ENCODE measurements around the gene MDP1.
"Not testable (repeated sequence)": the region's sequence is repeated elsewhere in the genome, so short reads cannot be mapped to it uniquely, and the experiment has no call there.

Gene MDP1

DNA sequence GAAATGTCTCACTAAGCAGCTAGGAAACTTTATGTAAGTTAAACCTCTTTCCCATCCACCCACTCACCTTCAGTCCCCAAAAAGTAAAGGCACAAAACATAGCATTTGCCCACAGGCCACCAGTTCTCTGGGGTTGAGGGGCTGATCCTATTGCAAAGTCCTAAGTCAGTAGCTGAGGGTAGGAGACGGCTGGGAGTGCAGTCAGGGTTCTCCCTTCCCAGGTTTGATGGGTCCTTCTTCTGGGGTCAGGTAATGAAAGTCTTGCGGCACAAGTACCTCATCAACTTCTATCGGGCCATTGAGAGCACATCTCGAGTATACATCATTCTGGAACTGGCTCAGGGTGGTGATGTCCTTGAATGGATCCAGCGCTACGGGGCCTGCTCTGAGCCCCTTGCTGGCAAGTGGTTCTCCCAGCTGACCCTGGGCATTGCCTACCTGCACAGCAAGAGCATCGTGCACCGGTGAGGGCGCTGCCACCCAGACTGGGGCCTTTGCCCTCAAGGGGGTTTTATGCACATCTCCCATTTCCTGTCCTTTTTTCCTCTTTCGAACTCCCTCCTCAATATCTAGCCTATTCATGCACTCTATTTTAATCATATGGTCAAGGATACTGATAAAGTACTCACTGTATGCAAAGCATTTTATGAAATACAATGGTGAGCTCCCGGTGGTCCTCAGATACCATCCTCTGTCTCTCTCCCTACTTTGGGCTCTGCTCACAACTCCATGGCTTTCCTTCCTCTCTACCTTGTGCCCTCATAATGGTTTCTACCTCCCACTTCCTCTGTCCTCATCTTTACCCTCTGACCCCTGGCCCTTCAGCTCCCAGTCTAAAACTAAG lies 9.4 kb downstream of the MDP1 start:
- Mint-ChIP-seq H3K4me1 (peaks cover 30% of the 10 kb centered on the region), H3K27ac (no peak overlapping the region)
- ATAC-seq (ENCODE audit: low read depth) = no peak

DNA sequence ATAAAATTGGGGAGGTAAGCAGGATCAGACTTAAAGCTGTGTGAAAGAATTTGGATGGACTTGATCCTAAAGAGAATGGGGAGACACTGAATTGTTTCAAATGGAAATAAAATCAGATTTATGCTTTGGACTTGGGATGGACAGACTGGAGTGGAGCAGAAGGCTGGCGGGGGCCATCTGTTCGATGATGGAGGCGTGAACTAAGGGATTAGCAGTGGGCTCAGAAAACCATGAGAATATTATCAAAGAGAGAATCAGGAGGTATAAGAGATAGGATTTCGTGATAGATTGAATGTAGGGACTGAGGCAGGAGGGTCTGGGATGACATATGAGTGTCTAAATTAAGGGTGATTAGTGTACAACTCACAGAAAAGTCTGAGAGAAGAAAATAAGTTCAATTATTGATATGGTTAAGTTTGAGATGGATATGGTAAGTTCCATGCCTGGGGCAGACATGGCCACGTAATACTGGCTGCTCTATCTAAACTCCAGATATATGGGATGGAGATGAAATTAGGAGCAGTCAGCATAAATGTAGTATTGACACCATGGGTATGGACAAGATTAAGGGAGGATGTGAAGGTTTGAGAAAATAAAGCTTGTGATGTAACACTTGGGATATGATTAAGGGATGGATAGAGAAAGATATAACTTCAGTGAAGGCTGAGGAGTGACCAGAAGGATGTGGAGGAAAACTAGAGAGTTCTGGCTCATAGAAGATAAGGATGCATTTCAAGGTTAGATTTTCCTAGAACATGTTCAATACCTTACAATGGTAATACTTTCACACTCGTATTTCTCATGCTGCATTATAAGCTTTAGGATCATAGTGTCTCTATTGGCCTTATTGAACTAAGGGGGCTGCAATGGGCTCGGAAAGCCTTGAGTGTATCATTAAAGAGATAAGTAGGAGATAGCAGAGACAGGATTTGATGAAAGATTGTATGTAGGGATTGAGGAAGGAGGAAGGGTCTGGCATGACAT lies 11.4 kb downstream of the MDP1 start:
- no peak for DNase-seq (ENCODE audit: low spot score in 2 of 2)
- Mint-ChIP-seq H3K27me3 (no peaks in the 10 kb centered on the region), H3K27ac (peak overlapping the region; percentile 5), H3K36me3 (peaks cover 49% of the 10 kb centered on the region), H3K4me3 (no peak overlapping the region), H3K9me3 (peaks cover 6% of the 10 kb centered on the region), H3K4me1 (peaks cover 25% of the 10 kb centered on the region)
- ATAC-seq (ENCODE audit: low read depth) = no peak

More for the DNA sequence above, 9.4 kb downstream of the MDP1 start:
- Mint-ChIP-seq H3K36me3 (peaks cover 50% of the 10 kb centered on the region), H3K9me3 (peaks cover 6% of the 10 kb centered on the region), H3K27me3 (no peaks in the 10 kb centered on the region), H3K4me3 (no peak overlapping the region)
- DNase-seq (ENCODE audit: low spot score in 2 of 2) = no peak

DNA sequence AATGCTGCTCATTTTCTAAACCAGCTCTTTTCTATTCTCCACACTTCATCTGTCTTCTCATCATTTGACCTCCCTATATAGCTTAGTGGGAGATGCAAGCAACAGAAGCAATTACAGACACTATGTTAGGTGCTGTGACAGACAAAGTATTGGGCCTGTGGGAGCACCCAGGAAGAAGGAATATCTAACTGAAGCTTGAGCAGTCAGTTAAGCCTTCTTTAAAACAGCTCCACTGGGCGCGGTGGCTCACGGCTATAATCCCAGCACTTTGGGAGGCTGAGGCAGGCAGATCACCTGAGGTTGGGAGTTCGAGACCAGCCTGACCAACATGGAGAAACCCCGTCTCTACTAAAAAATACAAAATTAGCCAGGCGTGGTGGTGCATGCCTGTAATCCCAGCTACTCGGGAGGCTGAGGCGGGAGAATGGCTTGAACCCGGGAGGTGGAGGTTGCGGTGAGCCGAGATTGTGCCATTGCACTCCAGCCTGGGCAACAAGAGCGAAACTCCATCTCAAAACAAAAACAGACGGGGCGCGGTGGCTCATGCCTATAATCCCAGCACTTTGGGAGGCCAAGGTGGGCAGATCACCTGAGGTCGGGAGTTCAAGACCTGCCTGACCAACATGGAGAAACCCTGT lies 12.5 kb downstream of the MDP1 start:
- H3K36me3 Mint-ChIP-seq = peaks cover 52% of the 10 kb centered on the region
- not testable (repeated sequence) for DNase-seq (ENCODE audit: low spot score in 2 of 2); H3K4me3 Mint-ChIP-seq; H3K9me3 Mint-ChIP-seq; H3K27me3 Mint-ChIP-seq; H3K27ac Mint-ChIP-seq; ATAC-seq (ENCODE audit: low read depth)
- H3K4me1 Mint-ChIP-seq = peaks cover 35% of the 10 kb centered on the region

DNA sequence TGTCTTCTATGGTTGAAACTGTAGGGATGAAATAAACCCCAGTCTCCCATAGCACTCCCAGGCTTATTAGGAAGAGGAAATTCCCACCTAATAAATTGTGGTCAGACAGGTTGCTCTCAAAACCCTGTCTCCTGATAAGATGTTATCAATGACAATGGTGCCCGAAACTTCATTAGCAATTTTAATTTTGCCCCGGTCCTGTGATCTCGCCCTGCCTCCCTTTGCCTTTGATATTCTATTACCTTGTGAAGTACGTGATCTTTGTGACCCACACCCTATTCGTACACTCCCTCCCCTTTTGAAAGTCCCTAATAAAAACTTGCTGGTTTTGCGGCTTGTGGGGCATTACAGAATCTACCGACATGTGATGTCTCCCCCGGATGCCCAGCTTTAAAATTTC lies 13.3 kb downstream of the MDP1 start:
- Mint-ChIP-seq H3K4me1 (peaks cover 36% of the 10 kb centered on the region), H3K36me3 (peaks cover 50% of the 10 kb centered on the region)
- not testable (repeated sequence) for H3K27ac Mint-ChIP-seq; ATAC-seq (ENCODE audit: low read depth); H3K4me3 Mint-ChIP-seq; DNase-seq (ENCODE audit: low spot score in 2 of 2); H3K9me3 Mint-ChIP-seq; H3K27me3 Mint-ChIP-seq

DNA sequence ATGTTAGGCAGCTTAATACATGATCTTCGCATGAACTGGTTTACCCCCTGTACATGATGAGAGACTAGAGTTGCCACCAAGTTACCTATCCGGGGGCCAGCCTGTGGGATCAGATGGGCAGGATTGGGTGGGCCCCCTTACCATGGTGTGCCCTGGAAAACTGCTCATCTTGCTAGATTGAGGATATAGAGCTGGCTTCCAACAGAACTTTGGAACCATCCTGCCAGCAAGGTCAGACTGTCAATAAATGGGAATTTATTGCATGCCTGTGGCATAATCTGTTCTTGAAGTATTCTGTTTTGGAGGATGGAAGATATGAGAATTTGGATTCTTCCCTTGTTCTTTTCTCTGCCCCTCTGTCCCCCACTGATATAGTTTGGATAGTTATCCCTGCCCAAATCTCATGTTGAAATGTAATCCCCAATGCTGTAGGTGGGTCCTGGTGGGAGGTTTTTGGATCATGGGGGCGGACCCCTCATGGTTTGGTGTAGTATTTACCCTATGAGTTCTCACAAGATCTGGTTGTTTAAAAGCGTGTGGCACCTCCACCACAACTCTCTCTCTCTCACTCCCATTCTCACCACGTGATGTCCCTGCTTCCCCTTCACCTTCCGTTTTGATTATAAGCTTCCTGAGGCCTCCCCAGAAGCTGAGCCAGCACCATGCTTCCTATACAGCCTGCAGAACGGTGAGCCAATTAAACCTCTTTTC lies 16.9 kb downstream of the MDP1 start:
- Mint-ChIP-seq H3K36me3 (peaks cover 28% of the 10 kb centered on the region), H3K4me1 (peaks cover 39% of the 10 kb centered on the region), H3K4me3 (no peak overlapping the region), H3K27ac (peak overlapping the region; percentile 80), H3K9me3 (peaks cover 6% of the 10 kb centered on the region), H3K27me3 (no peaks in the 10 kb centered on the region)
- no peak for ATAC-seq (ENCODE audit: low read depth)
- DNase-seq (ENCODE audit: low spot score in 2 of 2) = no peak

DNA sequence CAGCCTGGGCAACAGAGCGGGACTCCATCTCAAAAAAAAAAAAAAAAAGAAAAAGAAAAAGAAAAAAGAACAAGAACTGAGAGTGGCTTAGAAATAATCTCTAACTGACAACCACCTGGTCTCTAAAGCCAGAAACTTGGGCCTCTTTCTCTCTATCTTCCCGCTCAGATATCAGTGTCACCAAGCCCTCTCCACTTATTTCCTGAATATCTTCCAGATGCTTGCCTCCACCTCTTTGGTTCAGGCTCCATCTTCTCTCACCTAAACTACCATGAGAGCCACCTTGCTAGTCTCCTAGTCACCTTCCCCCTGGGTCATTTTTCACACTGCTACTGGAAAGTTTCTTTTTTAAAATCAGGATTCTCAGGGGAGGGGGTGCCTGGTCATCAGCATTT lies 18.8 kb downstream of the MDP1 start:
- no peaks in the 10 kb centered on the region for H3K9me3 Mint-ChIP-seq
- peaks cover 25% of the 10 kb centered on the region for H3K36me3 Mint-ChIP-seq
- DNase-seq (ENCODE audit: low spot score in 2 of 2) (no peak), ATAC-seq (ENCODE audit: low read depth) (no peak)
- peak overlapping the region; percentile 99 for H3K27ac Mint-ChIP-seq
- no peaks in the 10 kb centered on the region for H3K27me3 Mint-ChIP-seq
- peaks cover 38% of the 10 kb centered on the region for H3K4me1 Mint-ChIP-seq
- H3K4me3 Mint-ChIP-seq = peak overlapping the region; percentile 95

DNA sequence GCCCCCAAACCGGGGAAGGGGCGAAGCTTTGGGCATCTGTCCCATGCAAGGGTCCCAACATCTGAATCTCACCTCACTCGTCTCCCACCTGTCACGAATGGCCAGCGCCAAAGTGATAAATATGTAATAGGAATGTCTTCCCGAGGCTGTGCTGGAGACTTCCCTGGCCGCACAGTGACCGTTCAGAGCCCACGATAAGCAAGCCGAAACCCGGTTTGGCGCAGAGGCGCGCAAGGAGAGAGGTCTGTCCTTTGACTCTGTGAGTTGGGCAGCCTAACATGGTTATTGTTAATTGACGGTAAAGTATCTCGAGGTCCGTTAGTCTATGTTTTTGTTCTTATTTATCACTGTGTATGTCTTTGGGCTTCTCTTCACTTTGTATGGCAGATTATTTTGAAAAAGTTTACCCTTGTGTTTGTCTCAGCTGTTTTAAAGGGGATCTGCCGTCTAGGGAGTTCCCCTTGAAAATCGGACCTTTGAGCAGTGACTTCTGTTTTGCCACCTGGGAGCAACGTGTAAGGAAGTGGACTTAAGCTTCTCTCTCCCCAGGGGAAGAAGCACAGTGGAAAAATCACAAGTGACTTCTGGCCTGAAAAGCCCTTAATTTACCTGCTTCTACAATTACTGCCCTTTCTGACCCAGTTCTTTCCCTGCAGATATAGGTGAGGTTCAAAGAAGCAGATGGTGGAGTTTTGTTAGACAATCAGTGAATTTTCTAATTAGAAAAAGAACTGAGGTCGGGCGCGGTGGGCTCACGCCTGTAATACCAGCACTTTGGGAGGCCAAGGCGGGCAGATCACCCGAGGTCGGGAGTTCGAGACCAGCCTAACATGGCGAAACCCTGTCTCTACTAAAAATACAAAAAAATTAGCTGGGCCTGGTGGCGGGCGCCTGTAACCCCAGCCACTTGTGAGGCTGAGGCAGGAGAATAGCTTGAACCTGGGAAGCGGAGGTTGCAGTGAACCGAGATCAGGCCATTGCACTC lies 19.5 kb downstream of the MDP1 start:
- no peak for DNase-seq (ENCODE audit: low spot score in 2 of 2)
- peak; percentile 12 for ATAC-seq (ENCODE audit: low read depth)
- Mint-ChIP-seq H3K27me3 (no peaks in the 10 kb centered on the region), H3K4me1 (peaks cover 37% of the 10 kb centered on the region), H3K9me3 (no peaks in the 10 kb centered on the region), H3K36me3 (peaks cover 20% of the 10 kb centered on the region), H3K27ac (peak overlapping the region; percentile 99), H3K4me3 (peak overlapping the region; percentile 95)

DNA sequence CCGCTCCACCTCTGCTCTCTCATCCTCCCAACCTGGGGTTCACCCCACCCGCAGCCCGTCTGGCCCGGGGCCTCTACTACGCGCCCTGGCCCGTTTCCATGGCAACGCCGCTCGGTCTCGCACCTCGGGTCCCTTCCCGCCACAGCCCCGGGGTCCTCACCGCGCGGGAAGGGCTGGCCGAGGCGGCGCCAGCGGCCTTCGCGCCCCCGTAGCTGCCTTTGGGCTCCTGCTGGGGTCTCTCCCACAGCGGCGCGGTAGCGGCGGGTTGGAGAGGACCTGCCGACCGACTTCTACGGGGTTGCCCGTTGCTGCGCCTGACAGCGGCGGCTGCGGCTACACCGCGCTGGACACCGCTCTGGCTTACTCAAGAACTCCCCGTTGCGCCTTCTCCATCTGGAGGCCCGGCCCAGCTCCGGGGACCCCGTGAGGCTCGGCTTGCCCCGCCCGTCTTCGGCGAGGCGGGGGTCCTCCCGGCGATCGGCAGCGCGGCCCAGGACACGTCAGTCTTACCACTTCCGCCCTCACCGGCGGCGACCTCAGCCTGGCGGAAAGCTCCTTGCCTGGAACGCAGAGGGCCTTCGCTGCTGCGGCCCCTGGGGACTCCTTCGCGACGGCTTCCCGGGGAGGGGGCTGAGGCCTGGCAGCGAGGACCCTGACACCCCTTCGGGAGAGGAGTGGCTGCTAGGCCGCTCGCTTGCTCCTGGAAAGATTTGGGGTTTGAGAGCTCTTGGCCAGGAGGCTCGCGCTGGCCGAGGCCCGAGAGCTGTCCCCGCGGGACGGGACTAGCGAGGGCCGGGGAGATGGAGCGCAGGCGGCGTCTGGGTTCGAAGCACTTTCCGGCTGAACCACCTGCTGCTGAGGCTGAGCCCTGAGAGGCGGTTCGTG lies 20.4 kb downstream of the MDP1 start, which contains the start of gene TM9SF1:
TM9SF1 (minus strand) TSS at position 256 of the 885 bp plus-strand sequence. CDS start 422 bp downstream, outside the sequence.
- DNase-seq (ENCODE audit: low spot score in 2 of 2) = peak; percentile 88 to 94
- Mint-ChIP-seq H3K4me3 (peak within 1 kb of the TSS; percentile 95), H3K4me1 (peaks cover 35% of the 10 kb centered on the region), H3K27me3 (no peaks in the 10 kb centered on the region), H3K27ac (peak within 1 kb of the TSS; percentile 99), H3K36me3 (peaks cover 18% of the 10 kb centered on the region), H3K9me3 (no peaks in the 10 kb centered on the region)
- peak; percentile 87 for ATAC-seq (ENCODE audit: low read depth)

DNA sequence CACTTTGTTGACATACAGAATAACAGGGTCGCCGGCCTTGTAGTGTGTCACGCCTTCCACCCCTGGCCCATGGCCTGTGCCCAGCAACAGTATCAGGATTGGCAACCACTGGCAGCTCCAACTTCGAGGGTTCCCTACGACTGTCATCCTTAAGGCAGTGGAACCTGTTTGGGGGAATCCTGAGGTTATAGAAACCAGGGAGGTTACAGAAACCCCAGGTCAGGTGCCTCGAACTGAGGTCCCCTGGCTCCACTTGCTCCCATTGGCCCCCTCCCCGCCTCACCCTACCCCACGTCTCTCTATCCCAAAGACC lies 21.0 kb downstream of the MDP1 start:
- H3K27ac Mint-ChIP-seq = peak overlapping the region; percentile 99
- DNase-seq (ENCODE audit: low spot score in 2 of 2) (no peak), ATAC-seq (ENCODE audit: low read depth) (no peak)
- H3K27me3 Mint-ChIP-seq = no peaks in the 10 kb centered on the region
- H3K4me3 Mint-ChIP-seq = peak overlapping the region; percentile 95
- peaks cover 17% of the 10 kb centered on the region for H3K36me3 Mint-ChIP-seq
- peaks cover 38% of the 10 kb centered on the region for H3K4me1 Mint-ChIP-seq
- no peaks in the 10 kb centered on the region for H3K9me3 Mint-ChIP-seq

DNA sequence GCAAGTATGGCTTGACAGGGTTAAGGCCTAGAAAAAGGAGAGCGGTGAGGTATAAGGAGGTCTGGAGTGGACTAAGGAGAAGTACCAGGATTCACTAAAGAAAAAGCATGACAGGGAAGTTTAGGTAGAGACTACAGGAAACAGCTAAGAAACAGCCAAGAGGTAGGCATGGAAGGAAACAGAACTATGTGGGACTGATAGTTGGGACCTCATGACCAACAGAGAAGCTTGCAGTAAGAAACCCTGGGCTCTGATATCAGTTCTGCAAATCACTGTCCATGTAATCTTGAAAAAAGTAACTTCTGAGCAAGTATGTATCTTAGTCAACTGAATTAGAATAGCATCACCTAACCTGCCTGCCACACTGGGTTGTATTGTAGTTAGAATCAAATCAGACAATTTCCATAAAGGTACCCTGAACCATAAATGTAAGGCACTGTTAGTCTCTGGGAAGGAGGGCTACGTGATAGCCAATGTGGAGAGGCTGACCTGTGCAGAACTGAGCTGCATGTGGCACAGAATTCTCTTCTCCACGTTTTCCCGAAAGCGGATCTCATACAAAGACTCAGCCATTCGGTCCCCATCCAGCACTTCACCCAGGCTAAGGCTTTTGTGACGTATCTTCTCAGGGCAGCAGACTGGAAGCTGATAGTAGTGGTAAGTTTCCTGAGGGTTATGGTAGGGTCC lies 21.5 kb downstream of the MDP1 start:
- peaks cover 16% of the 10 kb centered on the region for H3K36me3 Mint-ChIP-seq
- peak overlapping the region; percentile 99 for H3K27ac Mint-ChIP-seq
- peak overlapping the region; percentile 95 for H3K4me3 Mint-ChIP-seq
- H3K27me3 Mint-ChIP-seq = no peaks in the 10 kb centered on the region
- H3K9me3 Mint-ChIP-seq = no peaks in the 10 kb centered on the region
- no peak for DNase-seq (ENCODE audit: low spot score in 2 of 2)
- ATAC-seq (ENCODE audit: low read depth) = no peak
- peaks cover 39% of the 10 kb centered on the region for H3K4me1 Mint-ChIP-seq

DNA sequence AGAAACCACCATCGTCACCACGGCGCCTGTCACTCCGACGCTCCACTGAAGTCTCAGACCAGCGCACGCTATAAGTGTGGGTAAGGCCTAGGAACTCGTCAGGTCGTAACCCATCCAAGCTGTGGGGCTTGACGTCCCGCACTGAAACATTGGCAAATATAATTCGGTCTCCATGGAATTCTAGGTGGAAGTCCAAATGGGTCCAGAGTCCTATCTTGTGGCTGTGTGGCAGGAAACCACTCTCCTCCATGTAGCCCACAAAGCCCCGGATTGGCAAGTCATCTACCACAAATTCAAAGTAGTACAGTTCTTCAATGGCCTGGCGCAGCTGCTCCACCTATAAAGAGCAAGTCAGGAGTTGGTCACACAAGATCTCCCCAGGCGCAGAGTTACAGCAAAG lies 22.9 kb downstream of the MDP1 start:
- H3K4me1 Mint-ChIP-seq = peaks cover 33% of the 10 kb centered on the region
- peak overlapping the region; percentile 38 for H3K27ac Mint-ChIP-seq
- H3K36me3 Mint-ChIP-seq = peaks cover 11% of the 10 kb centered on the region
- no peaks in the 10 kb centered on the region for H3K9me3 Mint-ChIP-seq
- H3K4me3 Mint-ChIP-seq = no peak overlapping the region
- no peak for ATAC-seq (ENCODE audit: low read depth)
- no peak for DNase-seq (ENCODE audit: low spot score in 2 of 2)
- H3K27me3 Mint-ChIP-seq = no peaks in the 10 kb centered on the region
